Measurements from ENCODE around the gene CCL8. TPM values are rescaled to one million over a fixed set of nuclear protein-coding genes. Genes with fewer than 3 reads are reported as not detected.

The CCL8 gene
- total RNA-seq, 6 donors from 2014 or later = 0.29 to 3.2 (median 1.4) TPM; not detected in 3

DNA sequence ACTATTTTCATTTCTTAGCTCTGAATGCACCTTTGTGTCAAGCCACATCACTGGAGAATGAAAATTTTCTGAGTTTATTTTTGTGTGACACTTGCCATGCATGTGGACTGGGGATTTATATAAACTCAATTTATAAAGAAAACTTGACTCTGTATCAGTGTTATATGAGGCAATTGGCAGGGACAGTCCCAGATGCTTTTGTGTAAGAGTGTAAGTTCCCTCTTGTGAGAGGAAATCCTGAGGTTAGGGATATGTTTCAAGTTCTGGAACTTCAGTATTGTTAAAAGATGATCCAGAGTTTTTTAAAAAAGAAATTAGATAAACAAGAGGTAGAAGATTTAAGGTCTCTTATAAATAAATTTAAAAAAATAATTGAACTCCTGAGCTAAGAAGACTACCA lies 10.9 kb upstream of the CCL8 start:
- no peak overlapping the region for H3K27ac ChIP-seq

GRCh38 chr17:34311291-34311690 lies 7.9 kb upstream of the CCL8 start:
- H3K9me3 ChIP-seq = no peaks in the 10 kb centered on the region
- peaks cover 3 to 16% (median 10%) of the 10 kb centered on the region in 4 donors for H3K4me1 ChIP-seq
- H3K27ac ChIP-seq = no peak overlapping the region
- ATAC-seq (ENCODE audit: low FRiP score in 2 of 2) (no peak), DNase-seq (no peak)
- H3K36me3 ChIP-seq = no peaks in the 10 kb centered on the region
- no peaks in the 10 kb centered on the region for H3K27me3 ChIP-seq
- no peak overlapping the region for H3K4me3 ChIP-seq
- TF ChIP-seq POLR2A (IDR thresholded peaks at IDR 0.05) (no peak), EP300 (IDR thresholded peaks at IDR 0.05) (no peak), POLR2AphosphoS5 (IDR thresholded peaks at IDR 0.05) (no peak)
- TF ChIP-seq, protein P1, sequence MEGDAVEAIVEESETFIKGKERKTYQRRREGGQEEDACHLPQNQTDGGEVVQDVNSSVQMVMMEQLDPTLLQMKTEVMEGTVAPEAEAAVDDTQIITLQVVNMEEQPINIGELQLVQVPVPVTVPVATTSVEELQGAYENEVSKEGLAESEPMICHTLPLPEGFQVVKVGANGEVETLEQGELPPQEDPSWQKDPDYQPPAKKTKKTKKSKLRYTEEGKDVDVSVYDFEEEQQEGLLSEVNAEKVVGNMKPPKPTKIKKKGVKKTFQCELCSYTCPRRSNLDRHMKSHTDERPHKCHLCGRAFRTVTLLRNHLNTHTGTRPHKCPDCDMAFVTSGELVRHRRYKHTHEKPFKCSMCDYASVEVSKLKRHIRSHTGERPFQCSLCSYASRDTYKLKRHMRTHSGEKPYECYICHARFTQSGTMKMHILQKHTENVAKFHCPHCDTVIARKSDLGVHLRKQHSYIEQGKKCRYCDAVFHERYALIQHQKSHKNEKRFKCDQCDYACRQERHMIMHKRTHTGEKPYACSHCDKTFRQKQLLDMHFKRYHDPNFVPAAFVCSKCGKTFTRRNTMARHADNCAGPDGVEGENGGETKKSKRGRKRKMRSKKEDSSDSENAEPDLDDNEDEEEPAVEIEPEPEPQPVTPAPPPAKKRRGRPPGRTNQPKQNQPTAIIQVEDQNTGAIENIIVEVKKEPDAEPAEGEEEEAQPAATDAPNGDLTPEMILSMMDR (IDR thresholded peaks at IDR 0.05) = no peak
- WGBS, 2 donors = 82% methylated on average over 7 of the region's 7 CpGs

More for the DNA sequence above, 10.9 kb upstream of the CCL8 start:
- no peak for TF ChIP-seq POLR2A (IDR thresholded peaks at IDR 0.05)
- no peak for TF ChIP-seq EP300 (IDR thresholded peaks at IDR 0.05)
- TF ChIP-seq POLR2AphosphoS5 (IDR thresholded peaks at IDR 0.05) = no peak
- TF ChIP-seq, protein P1 (IDR thresholded peaks at IDR 0.05) = no peak
- Histone ChIP-seq H3K36me3 (no peaks in the 10 kb centered on the region), H3K27me3 (no peaks in the 10 kb centered on the region), H3K4me3 (no peak overlapping the region), H3K4me1 (peaks cover 3 to 11% (median 8%) of the 10 kb centered on the region in 4 donors), H3K9me3 (no peaks in the 10 kb centered on the region)
- DNase-seq (no peak), ATAC-seq (ENCODE audit: low FRiP score in 2 of 2) (no peak)

DNA sequence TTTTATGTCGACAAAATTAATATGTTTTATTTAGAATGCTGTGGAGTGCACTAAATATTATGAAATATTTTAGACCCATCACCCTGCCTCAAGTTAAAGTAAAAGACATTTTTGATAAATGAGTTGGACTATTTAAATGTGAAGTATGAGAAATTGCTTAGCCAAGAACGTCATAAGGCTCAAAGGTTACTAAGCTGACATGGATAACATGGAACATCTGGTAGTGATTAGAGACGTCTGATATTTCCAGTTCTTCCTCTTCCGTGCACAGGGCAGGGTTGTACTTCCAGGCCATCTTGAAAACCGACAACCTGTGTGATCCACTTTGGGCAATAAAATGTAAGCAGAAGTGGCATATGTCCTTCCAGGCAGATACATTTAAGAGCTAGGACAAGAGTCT lies 7.2 kb upstream of the CCL8 start:
- ATAC-seq (ENCODE audit: low FRiP score in 2 of 2) = peak; percentile 47 to 53
- 56 to 59% methylated on average over 5 of the region's 5 CpGs for WGBS, 2 donors

DNA sequence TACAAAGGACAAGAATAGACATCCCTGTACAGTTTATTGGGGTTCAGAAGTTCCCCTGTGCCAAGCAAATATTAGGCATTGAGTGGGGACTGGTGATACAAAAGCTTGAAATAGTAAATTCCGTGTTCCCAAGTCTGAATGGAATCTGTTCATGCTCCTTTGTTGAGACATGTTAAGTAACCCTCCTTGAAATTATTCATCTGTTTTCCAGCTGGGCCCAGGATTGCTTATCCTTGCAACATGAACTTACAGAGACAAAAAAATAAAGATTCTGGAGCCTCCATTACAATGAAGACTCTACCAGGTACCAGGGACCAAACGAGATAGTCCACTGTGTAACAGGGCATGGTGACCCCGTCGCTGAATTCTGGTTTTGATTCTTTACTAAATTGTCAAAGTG lies 6.1 kb upstream of the CCL8 start:
- no peak for TF ChIP-seq EP300 (IDR thresholded peaks at IDR 0.05)
- TF ChIP-seq POLR2A (IDR thresholded peaks at IDR 0.05) = no peak
- TF ChIP-seq, protein P1 (IDR thresholded peaks at IDR 0.05) = no peak
- TF ChIP-seq POLR2AphosphoS5 (IDR thresholded peaks at IDR 0.05) = no peak
- peaks cover 0 to 8% (median 3%) of the 10 kb centered on the region in 4 donors for H3K4me1 ChIP-seq
- peak overlapping the region in 3 of 4 donors; percentile 23 to 66 (median 62) for H3K27ac ChIP-seq

More for the DNA sequence above, 7.2 kb upstream of the CCL8 start:
- no peak for TF ChIP-seq POLR2A (IDR thresholded peaks at IDR 0.05)
- TF ChIP-seq, protein P1 (IDR thresholded peaks at IDR 0.05) = no peak
- no peak for TF ChIP-seq EP300 (IDR thresholded peaks at IDR 0.05)
- TF ChIP-seq POLR2AphosphoS5 (IDR thresholded peaks at IDR 0.05) = no peak
- Histone ChIP-seq H3K9me3 (no peaks in the 10 kb centered on the region), H3K4me1 (peaks cover 3 to 13% (median 9%) of the 10 kb centered on the region in 4 donors), H3K27ac (peak overlapping the region in 2 of 4 donors; percentile 23 to 62), H3K27me3 (no peaks in the 10 kb centered on the region), H3K4me3 (no peak overlapping the region), H3K36me3 (no peaks in the 10 kb centered on the region)
- DNase-seq = no peak

GRCh38 chr17:34314279-34314678 lies 5.0 kb upstream of the CCL8 start:
- peak overlapping the region in 3 of 4 donors; percentile 1 to 66 (median 26) for H3K27ac ChIP-seq
- H3K36me3 ChIP-seq = no peaks in the 10 kb centered on the region
- H3K27me3 ChIP-seq = no peaks in the 10 kb centered on the region
- peaks cover 0 to 12% (median 8%) of the 10 kb centered on the region in 4 donors for H3K4me1 ChIP-seq
- H3K4me3 ChIP-seq = no peak overlapping the region
- TF ChIP-seq EP300 (IDR thresholded peaks at IDR 0.05) (no peak), POLR2A (IDR thresholded peaks at IDR 0.05) (no peak), POLR2AphosphoS5 (IDR thresholded peaks at IDR 0.05) (no peak)
- TF ChIP-seq, protein P1 (IDR thresholded peaks at IDR 0.05) = no peak
- H3K9me3 ChIP-seq = no peaks in the 10 kb centered on the region
- ATAC-seq (ENCODE audit: low FRiP score in 2 of 2) = peak in 1 of 2 donors; percentile 58
- DNase-seq = no peak
- WGBS, 2 donors = 18 to 40% methylated on average over 4 of the region's 4 CpGs

More for the DNA sequence above, 6.1 kb upstream of the CCL8 start:
- ATAC-seq (ENCODE audit: low FRiP score in 2 of 2) = no peak
- H3K27me3 ChIP-seq = no peaks in the 10 kb centered on the region
- DNase-seq = no peak
- H3K9me3 ChIP-seq = no peaks in the 10 kb centered on the region
- H3K36me3 ChIP-seq = no peaks in the 10 kb centered on the region
- H3K4me3 ChIP-seq = no peak overlapping the region
- 83 to 89% methylated on average over 4 of the region's 4 CpGs for WGBS, 2 donors
